GM04503 (cell line): Measurements from ENCODE around the gene STK10.
A peak's percentile ranks its signal among the peaks of the same experiment; 100 is the strongest.
"Not testable (repeated sequence)": the region's sequence is repeated elsewhere in the genome, so short reads cannot be mapped to it uniquely, and the experiment has no call there.

Experiments used
- DNase-seq: peaks from one replicate; pipeline ENCODE4 v3.0.0-alpha.2; 2012; ENCODE audit warnings: low read depth

Gene STK10

GRCh38 chr5:172165465-172165864 lies 22.6 kb downstream of the STK10 start:
- no peak for DNase-seq

- DNase-seq: no peak
Measured at GRCh38 chr5:172164769-172165212, 23.2 kb downstream of the STK10 start.

- no peak for DNase-seq
Measured at GRCh38 chr5:172163346-172163745, 24.7 kb downstream of the STK10 start.

GRCh38 chr5:172162987-172163343 lies 25.1 kb downstream of the STK10 start:
- no peak for DNase-seq

GRCh38 chr5:172162323-172162986 lies 25.6 kb downstream of the STK10 start:
- DNase-seq: no peak

GRCh38 chr5:172160506-172160905 lies 27.5 kb downstream of the STK10 start:
- no peak for DNase-seq

- no peak for DNase-seq
Measured at GRCh38 chr5:172159016-172159415, 29.0 kb downstream of the STK10 start.

GRCh38 chr5:172156541-172156994 lies 31.5 kb downstream of the STK10 start:
- no peak for DNase-seq

GRCh38 chr5:172155101-172155500 lies 32.9 kb downstream of the STK10 start:
- not testable (repeated sequence) for DNase-seq

GRCh38 chr5:172153695-172154094 lies 34.3 kb downstream of the STK10 start:
- DNase-seq: no peak

GRCh38 chr5:172151661-172152210 lies 36.3 kb downstream of the STK10 start:
- no peak for DNase-seq

GRCh38 chr5:172150514-172151425 lies 37.3 kb downstream of the STK10 start:
- DNase-seq: peak; percentile 42

- DNase-seq: not testable (repeated sequence)
Measured at GRCh38 chr5:172149481-172149880, 38.5 kb downstream of the STK10 start.

GRCh38 chr5:172149073-172149472 lies 39.0 kb downstream of the STK10 start:
- peak; percentile 33 for DNase-seq

- DNase-seq: no peak
Measured at GRCh38 chr5:172148381-172148780, 39.6 kb downstream of the STK10 start.

- DNase-seq: no peak
Measured at GRCh38 chr5:172147857-172148256, 40.2 kb downstream of the STK10 start.

GRCh38 chr5:172146748-172147092 lies 41.3 kb downstream of the STK10 start:
- no peak for DNase-seq

GRCh38 chr5:172145870-172146747 lies 41.9 kb downstream of the STK10 start:
- DNase-seq: no peak

- no peak for DNase-seq
Measured at GRCh38 chr5:172144931-172145869, 42.8 kb downstream of the STK10 start.

GRCh38 chr5:172144291-172144815 lies 43.7 kb downstream of the STK10 start:
- DNase-seq: no peak

GRCh38 chr5:172143875-172144274 lies 44.1 kb downstream of the STK10 start:
- DNase-seq: no peak
